Endothelial cell of umbilical vein (primary cell): ENCODE measurements around the gene SDK2.

Experiments
- EZH2 ChIP-seq: IDR thresholded peaks from 2 replicates; pipeline ENCODE4 v1.6.1; 2012; ENCODE audit warnings: borderline replicate concordance, low read depth, mild to moderate bottlenecking, moderate library complexity, low read length, inconsistent platforms; ENCODE audit not compliant: severe bottlenecking
- GATA2 ChIP-seq: IDR thresholded peaks from 2 replicates; pipeline ENCODE4 v1.7.0; 2011; ENCODE audit warnings: low read depth, mild to moderate bottlenecking, moderate library complexity, mixed read lengths, low read length; ENCODE audit not compliant: insufficient read length, insufficient read depth
- POLR2A ChIP-seq: IDR thresholded peaks from 2 replicates; pipeline ENCODE4 v1.6.1; 2012; ENCODE audit warnings: low read depth, mild to moderate bottlenecking, control low read depth, low read length
- POLR2AphosphoS5 ChIP-seq: IDR thresholded peaks from 2 replicates; pipeline ENCODE4 v1.6.1; 2012; ENCODE audit warnings: low read depth, mild to moderate bottlenecking, control low read depth, low read length, moderate library complexity; ENCODE audit not compliant: insufficient read depth
- TF ChIP-seq, protein P1 (sequence below), 2 donors: IDR thresholded peaks; 1 replicate in 1 of 2; 2 replicates in 1 of 2; pipeline ENCODE4 v1.5.1; 2011; ENCODE audit warnings: low read length in 2 of 2, mild to moderate bottlenecking in 2 of 2, moderate library complexity in 2 of 2, control low read depth in 1 of 2, inconsistent platforms in 1 of 2, low read depth in 1 of 2; ENCODE audit not compliant: insufficient read depth in 1 of 2; ENCODE audit errors: extremely low read depth in 1 of 2
- TF ChIP-seq, protein P2 (sequence below): IDR thresholded peaks from 2 replicates; pipeline ENCODE4 v1.6.1; 2011; ENCODE audit not compliant: insufficient read depth, insufficient read length

DNA sequence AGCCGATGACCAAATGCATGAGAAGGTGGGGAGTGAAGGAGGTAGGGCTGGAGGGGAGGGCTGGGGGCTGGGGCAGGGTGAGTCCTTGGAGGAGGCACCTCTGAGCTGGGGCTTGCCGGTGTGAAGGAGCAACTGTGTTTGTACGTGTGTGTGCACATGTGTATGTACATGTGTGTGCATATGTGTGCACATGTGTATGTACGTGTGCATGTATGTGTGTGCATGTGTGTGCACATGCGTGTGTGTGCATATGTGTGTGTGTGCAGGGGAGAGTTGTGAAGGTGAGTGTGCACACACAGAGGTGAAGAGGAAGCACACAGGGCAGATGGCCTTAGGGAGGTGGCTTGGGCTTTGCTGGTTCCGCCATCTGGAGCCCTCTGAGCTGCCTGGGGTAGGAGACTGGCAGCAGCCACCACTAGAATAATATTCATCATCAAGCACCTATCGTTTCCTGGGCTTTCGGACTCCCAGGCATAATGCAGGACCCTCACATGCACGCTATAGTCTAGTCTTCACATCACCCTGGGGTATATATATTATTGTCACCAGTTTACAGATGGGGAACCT, 211.5 kb downstream of the SDK2 start:
- TF ChIP-seq, protein P1, sequence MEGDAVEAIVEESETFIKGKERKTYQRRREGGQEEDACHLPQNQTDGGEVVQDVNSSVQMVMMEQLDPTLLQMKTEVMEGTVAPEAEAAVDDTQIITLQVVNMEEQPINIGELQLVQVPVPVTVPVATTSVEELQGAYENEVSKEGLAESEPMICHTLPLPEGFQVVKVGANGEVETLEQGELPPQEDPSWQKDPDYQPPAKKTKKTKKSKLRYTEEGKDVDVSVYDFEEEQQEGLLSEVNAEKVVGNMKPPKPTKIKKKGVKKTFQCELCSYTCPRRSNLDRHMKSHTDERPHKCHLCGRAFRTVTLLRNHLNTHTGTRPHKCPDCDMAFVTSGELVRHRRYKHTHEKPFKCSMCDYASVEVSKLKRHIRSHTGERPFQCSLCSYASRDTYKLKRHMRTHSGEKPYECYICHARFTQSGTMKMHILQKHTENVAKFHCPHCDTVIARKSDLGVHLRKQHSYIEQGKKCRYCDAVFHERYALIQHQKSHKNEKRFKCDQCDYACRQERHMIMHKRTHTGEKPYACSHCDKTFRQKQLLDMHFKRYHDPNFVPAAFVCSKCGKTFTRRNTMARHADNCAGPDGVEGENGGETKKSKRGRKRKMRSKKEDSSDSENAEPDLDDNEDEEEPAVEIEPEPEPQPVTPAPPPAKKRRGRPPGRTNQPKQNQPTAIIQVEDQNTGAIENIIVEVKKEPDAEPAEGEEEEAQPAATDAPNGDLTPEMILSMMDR (IDR thresholded peaks at IDR 0.05; ENCODE audit: extremely low read depth in 1 of 2, insufficient read depth in 1 of 2, low read depth in 1 of 2, low read length in 2 of 2): no peak
- no peak for TF ChIP-seq EZH2
- TF ChIP-seq, protein P2, sequence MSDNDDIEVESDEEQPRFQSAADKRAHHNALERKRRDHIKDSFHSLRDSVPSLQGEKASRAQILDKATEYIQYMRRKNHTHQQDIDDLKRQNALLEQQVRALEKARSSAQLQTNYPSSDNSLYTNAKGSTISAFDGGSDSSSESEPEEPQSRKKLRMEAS: no peak
- no peak for TF ChIP-seq POLR2AphosphoS5
- TF ChIP-seq POLR2A: no peak
- TF ChIP-seq GATA2: no peak
